DOHH2 (cell line): ENCODE results near the gene CSNK1G3.

Experiments used
- H3F3A ChIP-seq: fragments of 200-600 bp; sonication (generic), shearing (Covaris generic); 2 replicates; pipeline ENCODE4 v1.6.0; 2016; ENCODE audit warnings: antibody characterized with exemption, mild to moderate bottlenecking; ENCODE audit not compliant: control insufficient read depth, insufficient read depth
- H3K27ac ChIP-seq: fragments of 200-600 bp; sonication (generic); 2 replicates; pipeline ENCODE4 v1.5.1; 2014; ENCODE audit warnings: low read depth, mild to moderate bottlenecking, low read length, moderate library complexity
- H3K27me3 ChIP-seq: fragments of 200-600 bp; sonication (generic); 2 replicates; pipeline ENCODE4 v1.6.1; 2014; ENCODE audit warnings: mild to moderate bottlenecking, low read length, mixed read lengths; ENCODE audit not compliant: control insufficient read depth
- H3K36me3 ChIP-seq: fragments of 200-600 bp; sonication (generic); 2 replicates; pipeline ENCODE4 v1.6.1; 2014; ENCODE audit warnings: mild to moderate bottlenecking, low read length, moderate library complexity, mixed read lengths; ENCODE audit not compliant: control insufficient read depth
- H3K4me1 ChIP-seq: fragments of 200-600 bp; sonication (generic); 2 replicates; pipeline ENCODE4 v1.6.1; 2014; ENCODE audit warnings: mild to moderate bottlenecking, low read length, mixed read lengths; ENCODE audit not compliant: control insufficient read depth
- H3K4me2 ChIP-seq: fragments of 200-600 bp; sonication (generic); 2 replicates; pipeline ENCODE4 v1.6.0; 2014; ENCODE audit warnings: mild to moderate bottlenecking, low read length, moderate library complexity
- H3K4me3 ChIP-seq: fragments of 200-600 bp; sonication (generic); 2 replicates; pipeline ENCODE4 v1.5.1; 2014; ENCODE audit warnings: mild to moderate bottlenecking, low read length, mixed read lengths
- H3K79me2 ChIP-seq: fragments of 200-600 bp; sonication (generic); 2 replicates; pipeline ENCODE4 v1.6.1; 2014; ENCODE audit warnings: mild to moderate bottlenecking, low read length, mixed read lengths; ENCODE audit not compliant: control insufficient read depth
- H3K9me2 ChIP-seq: fragments of 200-600 bp; sonication (generic); replicated peaks from 2 replicates; pipeline ENCODE4 v1.6.1; 2014; ENCODE audit warnings: mild to moderate bottlenecking, low read length, mixed read lengths; ENCODE audit not compliant: control insufficient read depth
- H3K9me3 ChIP-seq: fragments of 200-600 bp; sonication (generic); 2 replicates; pipeline ENCODE4 v1.6.1; 2014; ENCODE audit warnings: antibody characterized with exemption, low read length, mixed read lengths; ENCODE audit not compliant: control insufficient read depth, insufficient read depth
- H4K20me1 ChIP-seq: fragments of 200-600 bp; sonication (generic); 2 replicates; pipeline ENCODE4 v1.6.0; 2014; ENCODE audit warnings: low read depth, mild to moderate bottlenecking, antibody characterized with exemption, low read length, moderate library complexity; ENCODE audit not compliant: control insufficient read depth, insufficient read depth
- EZH2phosphoT487 ChIP-seq: fragments of 200-600 bp; sonication (generic); IDR thresholded peaks from 2 replicates; pipeline ENCODE4 v1.6.1; 2017; ENCODE audit warnings: borderline replicate concordance, mild to moderate bottlenecking, antibody characterized with exemption, low read length, moderate library complexity, mixed read lengths
- TF ChIP-seq, protein P1 (sequence below): fragments of 200-600 bp; sonication (generic); IDR thresholded peaks from one replicate; pipeline ENCODE4 v1.5.1; 2014; ENCODE audit warnings: antibody characterized with exemption, mild to moderate bottlenecking, low read depth, low read length; ENCODE audit not compliant: poor library complexity, severe bottlenecking

The CSNK1G3 gene

GRCh38 chr5:123515904-123516303, 3.9 kb downstream of the CSNK1G3 start:
- peaks cover 9% of the 10 kb centered on the region; the same call in 1 of the 2 replicates for H4K20me1 ChIP-seq
- no peak overlapping the region for H3K4me2 ChIP-seq
- peaks cover 58% of the 10 kb centered on the region for H3K4me1 ChIP-seq
- no peak overlapping the region for H3K27ac ChIP-seq
- TF ChIP-seq, protein P1, sequence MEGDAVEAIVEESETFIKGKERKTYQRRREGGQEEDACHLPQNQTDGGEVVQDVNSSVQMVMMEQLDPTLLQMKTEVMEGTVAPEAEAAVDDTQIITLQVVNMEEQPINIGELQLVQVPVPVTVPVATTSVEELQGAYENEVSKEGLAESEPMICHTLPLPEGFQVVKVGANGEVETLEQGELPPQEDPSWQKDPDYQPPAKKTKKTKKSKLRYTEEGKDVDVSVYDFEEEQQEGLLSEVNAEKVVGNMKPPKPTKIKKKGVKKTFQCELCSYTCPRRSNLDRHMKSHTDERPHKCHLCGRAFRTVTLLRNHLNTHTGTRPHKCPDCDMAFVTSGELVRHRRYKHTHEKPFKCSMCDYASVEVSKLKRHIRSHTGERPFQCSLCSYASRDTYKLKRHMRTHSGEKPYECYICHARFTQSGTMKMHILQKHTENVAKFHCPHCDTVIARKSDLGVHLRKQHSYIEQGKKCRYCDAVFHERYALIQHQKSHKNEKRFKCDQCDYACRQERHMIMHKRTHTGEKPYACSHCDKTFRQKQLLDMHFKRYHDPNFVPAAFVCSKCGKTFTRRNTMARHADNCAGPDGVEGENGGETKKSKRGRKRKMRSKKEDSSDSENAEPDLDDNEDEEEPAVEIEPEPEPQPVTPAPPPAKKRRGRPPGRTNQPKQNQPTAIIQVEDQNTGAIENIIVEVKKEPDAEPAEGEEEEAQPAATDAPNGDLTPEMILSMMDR: no peak
- no peak for TF ChIP-seq EZH2phosphoT487
- H3K9me3 ChIP-seq: no peaks in the 10 kb centered on the region
- no peaks in the 10 kb centered on the region for H3K36me3 ChIP-seq
- H3K27me3 ChIP-seq: no peaks in the 10 kb centered on the region
- H3F3A ChIP-seq: no peaks in the 10 kb centered on the region; the same call in none of the 2 replicates
- peaks cover 81% of the 10 kb centered on the region for H3K79me2 ChIP-seq
- no peaks in the 10 kb centered on the region for H3K9me2 ChIP-seq
- no peak overlapping the region for H3K4me3 ChIP-seq

GRCh38 chr5:123517476-123517875, 5.5 kb downstream of the CSNK1G3 start:
- Histone ChIP-seq H4K20me1 (peaks cover 13% of the 10 kb centered on the region), H3K4me3 (no peak overlapping the region), H3K4me1 (peaks cover 63% of the 10 kb centered on the region), H3K27ac (no peak overlapping the region), H3K9me2 (no peaks in the 10 kb centered on the region), H3K9me3 (no peaks in the 10 kb centered on the region), H3K79me2 (peaks cover 96% of the 10 kb centered on the region), H3F3A (peaks cover 4% of the 10 kb centered on the region), H3K36me3 (no peaks in the 10 kb centered on the region), H3K27me3 (no peaks in the 10 kb centered on the region), H3K4me2 (peak overlapping the region; percentile 29)
- TF ChIP-seq, protein P1: no peak
- no peak for TF ChIP-seq EZH2phosphoT487

DNA sequence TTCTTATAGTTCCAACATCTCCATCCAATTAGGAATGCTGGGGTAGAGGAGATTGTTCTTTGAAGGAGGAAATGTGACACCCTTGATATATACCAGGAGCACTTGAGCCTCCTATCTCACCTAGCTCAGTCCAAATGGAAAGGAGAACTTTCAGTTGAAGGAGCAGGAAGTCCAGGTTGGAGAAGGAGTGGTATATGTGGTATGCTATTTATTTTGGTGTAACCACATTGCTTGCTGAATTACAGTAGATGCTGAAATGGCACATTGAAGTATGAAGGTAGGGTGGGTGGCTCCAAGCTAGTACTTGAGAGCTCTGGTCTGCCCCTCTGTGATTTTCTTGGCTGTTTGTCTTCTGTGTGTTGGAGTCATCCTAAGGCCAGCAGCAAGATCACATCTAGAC, 6.1 kb downstream of the CSNK1G3 start:
- TF ChIP-seq, protein P1: no peak
- no peak for TF ChIP-seq EZH2phosphoT487
- Histone ChIP-seq H3F3A (peaks cover 4% of the 10 kb centered on the region), H3K79me2 (peaks cover 97% of the 10 kb centered on the region), H3K27me3 (no peaks in the 10 kb centered on the region), H3K9me3 (no peaks in the 10 kb centered on the region), H4K20me1 (peaks cover 13% of the 10 kb centered on the region), H3K4me2 (peak overlapping the region; percentile 20; the same call in 1 of the 2 replicates), H3K9me2 (no peaks in the 10 kb centered on the region), H3K27ac (no peak overlapping the region), H3K36me3 (no peaks in the 10 kb centered on the region), H3K4me1 (peaks cover 63% of the 10 kb centered on the region), H3K4me3 (peak overlapping the region; percentile 22; the same call in 1 of the 2 replicates)
